ENCODE results near the gene WNT3. TPM values are rescaled to one million over a fixed set of nuclear protein-coding genes. Genes with fewer than 3 reads are reported as not detected.

The WNT3 gene
- total RNA-seq, 1 donor from 2014 or later = 1.1 TPM

DNA sequence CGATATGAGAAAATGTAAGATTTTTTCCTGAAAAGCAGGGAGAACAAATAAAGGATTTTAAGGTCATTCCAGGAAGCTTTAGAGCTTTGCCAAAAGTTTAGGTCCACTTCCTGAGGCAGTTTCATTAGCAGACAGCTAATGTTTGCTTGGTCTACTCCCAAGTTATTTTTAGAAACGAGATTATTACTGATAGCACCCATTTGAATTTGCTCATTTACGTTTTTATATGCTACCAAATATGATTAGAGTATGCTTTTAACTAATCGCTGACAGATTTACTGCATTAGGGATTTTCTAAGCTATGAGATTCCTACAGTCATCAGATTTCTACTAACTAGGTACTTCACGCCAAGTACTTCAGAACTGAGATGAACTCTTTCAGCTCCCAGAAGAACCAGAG is 98.1 kb downstream of the WNT3 start:
- Histone ChIP-seq H3K9ac (no peak overlapping the region), H4K20me1 (ENCODE audit: low read depth) (no peaks in the 10 kb centered on the region), H3K27ac (no peak overlapping the region), H3K27me3 (no peaks in the 10 kb centered on the region), H3F3A (ENCODE audit: low read depth) (no peaks in the 10 kb centered on the region), H3K9me3 (ENCODE audit: low read depth) (no peaks in the 10 kb centered on the region), H3K79me2 (ENCODE audit: low read depth) (no peaks in the 10 kb centered on the region), H3K4me3 (no peak overlapping the region), H3K36me3 (no peaks in the 10 kb centered on the region), H3K4me1 (peaks cover 12% of the 10 kb centered on the region), H3K4me2 (no peak overlapping the region), H2AFZ (replicated peaks) (no peak overlapping the region)
- peaks cover 48% of the 10 kb centered on the region for H3K4me1 Mint-ChIP-seq
- H3K27ac Mint-ChIP-seq = peak overlapping the region; percentile 72
- H3K36me3 Mint-ChIP-seq = peaks cover 21% of the 10 kb centered on the region
- H3K27me3 Mint-ChIP-seq (ENCODE audit: insufficient read depth, low read depth) = peaks cover 6% of the 10 kb centered on the region
- DNase-seq (ENCODE audit: low spot score) = no peak
- TF ChIP-seq EZH2 (IDR thresholded peaks at IDR 0.05) (no peak), EZH2phosphoT487 (IDR thresholded peaks at IDR 0.05) (no peak)
- TF ChIP-seq, protein P1, sequence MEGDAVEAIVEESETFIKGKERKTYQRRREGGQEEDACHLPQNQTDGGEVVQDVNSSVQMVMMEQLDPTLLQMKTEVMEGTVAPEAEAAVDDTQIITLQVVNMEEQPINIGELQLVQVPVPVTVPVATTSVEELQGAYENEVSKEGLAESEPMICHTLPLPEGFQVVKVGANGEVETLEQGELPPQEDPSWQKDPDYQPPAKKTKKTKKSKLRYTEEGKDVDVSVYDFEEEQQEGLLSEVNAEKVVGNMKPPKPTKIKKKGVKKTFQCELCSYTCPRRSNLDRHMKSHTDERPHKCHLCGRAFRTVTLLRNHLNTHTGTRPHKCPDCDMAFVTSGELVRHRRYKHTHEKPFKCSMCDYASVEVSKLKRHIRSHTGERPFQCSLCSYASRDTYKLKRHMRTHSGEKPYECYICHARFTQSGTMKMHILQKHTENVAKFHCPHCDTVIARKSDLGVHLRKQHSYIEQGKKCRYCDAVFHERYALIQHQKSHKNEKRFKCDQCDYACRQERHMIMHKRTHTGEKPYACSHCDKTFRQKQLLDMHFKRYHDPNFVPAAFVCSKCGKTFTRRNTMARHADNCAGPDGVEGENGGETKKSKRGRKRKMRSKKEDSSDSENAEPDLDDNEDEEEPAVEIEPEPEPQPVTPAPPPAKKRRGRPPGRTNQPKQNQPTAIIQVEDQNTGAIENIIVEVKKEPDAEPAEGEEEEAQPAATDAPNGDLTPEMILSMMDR (IDR thresholded peaks at IDR 0.05) = no peak
- H3K4me3 Mint-ChIP-seq = no peak overlapping the region
- no peaks in the 10 kb centered on the region for H3K9me3 Mint-ChIP-seq

DNA sequence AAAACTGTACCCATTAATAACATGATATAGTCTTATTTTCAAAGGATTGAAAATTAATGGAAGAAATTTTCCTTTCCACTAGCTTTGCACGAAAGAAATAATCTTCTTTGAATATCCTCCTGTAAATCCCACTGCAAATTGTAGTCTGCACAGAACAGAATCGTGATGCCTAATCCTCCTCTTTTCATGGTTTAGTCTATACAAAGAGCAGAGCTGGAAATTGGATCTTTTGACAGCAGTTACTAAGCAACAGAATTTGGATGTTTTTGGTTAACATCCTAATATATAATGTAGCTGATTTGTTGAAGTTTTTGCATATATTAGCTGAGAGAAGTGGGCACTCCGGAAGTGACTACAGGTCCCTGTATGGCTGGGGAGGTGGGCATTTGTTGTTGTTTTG is 98.6 kb downstream of the WNT3 start:
- TF ChIP-seq, protein P1 (IDR thresholded peaks at IDR 0.05) = no peak
- TF ChIP-seq EZH2 (IDR thresholded peaks at IDR 0.05) (no peak), EZH2phosphoT487 (IDR thresholded peaks at IDR 0.05) (no peak)
- no peaks in the 10 kb centered on the region for H3K79me2 ChIP-seq (ENCODE audit: low read depth)
- no peak overlapping the region for H2AFZ ChIP-seq (replicated peaks)
- H4K20me1 ChIP-seq (ENCODE audit: low read depth) = no peaks in the 10 kb centered on the region
- no peak overlapping the region for H3K27ac ChIP-seq
- Mint-ChIP-seq H3K27me3 (ENCODE audit: insufficient read depth, low read depth) (peaks cover 6% of the 10 kb centered on the region), H3K9me3 (no peaks in the 10 kb centered on the region), H3K36me3 (peaks cover 22% of the 10 kb centered on the region), H3K4me1 (peaks cover 44% of the 10 kb centered on the region), H3K4me3 (no peak overlapping the region), H3K27ac (peak overlapping the region; percentile 72)
- no peak for DNase-seq (ENCODE audit: low spot score)
- no peaks in the 10 kb centered on the region for H3K9me3 ChIP-seq (ENCODE audit: low read depth)
- no peaks in the 10 kb centered on the region for H3K27me3 ChIP-seq
- H3K9ac ChIP-seq = no peak overlapping the region
- no peak overlapping the region for H3K4me2 ChIP-seq
- no peaks in the 10 kb centered on the region for H3F3A ChIP-seq (ENCODE audit: low read depth)
- no peaks in the 10 kb centered on the region for H3K36me3 ChIP-seq
- H3K4me1 ChIP-seq = peaks cover 12% of the 10 kb centered on the region
- H3K4me3 ChIP-seq = no peak overlapping the region

DNA sequence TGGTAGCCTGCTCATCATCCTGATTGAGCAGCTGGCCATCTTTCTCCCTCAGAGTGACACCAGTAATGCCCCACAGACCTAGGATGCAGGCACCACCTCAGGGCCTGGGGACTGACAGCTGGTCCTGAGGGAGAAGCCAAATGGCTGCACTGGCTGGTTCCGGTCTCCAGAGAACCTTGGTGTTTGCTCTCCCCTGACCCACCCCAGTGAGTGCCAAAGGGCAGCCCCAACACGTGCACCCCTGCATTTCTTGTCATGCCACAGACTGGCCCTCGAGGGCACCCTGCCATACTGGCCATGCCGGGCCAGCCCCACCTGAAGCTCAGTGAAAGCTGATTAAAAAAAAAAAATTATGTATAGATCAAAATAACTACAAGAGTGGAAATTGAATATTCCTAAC is 100.5 kb downstream of the WNT3 start:
- no peak overlapping the region for H3K4me2 ChIP-seq
- H3K79me2 ChIP-seq (ENCODE audit: low read depth) = no peaks in the 10 kb centered on the region
- Mint-ChIP-seq H3K4me1 (peaks cover 39% of the 10 kb centered on the region), H3K27me3 (ENCODE audit: insufficient read depth, low read depth) (peaks cover 6% of the 10 kb centered on the region), H3K9me3 (no peaks in the 10 kb centered on the region), H3K36me3 (peaks cover 20% of the 10 kb centered on the region), H3K27ac (no peak overlapping the region), H3K4me3 (no peak overlapping the region)
- H4K20me1 ChIP-seq (ENCODE audit: low read depth) = no peaks in the 10 kb centered on the region
- H3K27me3 ChIP-seq = no peaks in the 10 kb centered on the region
- DNase-seq (ENCODE audit: low spot score) = no peak
- H2AFZ ChIP-seq (replicated peaks) = no peak overlapping the region
- no peak overlapping the region for H3K4me3 ChIP-seq
- H3K9me3 ChIP-seq (ENCODE audit: low read depth) = no peaks in the 10 kb centered on the region
- H3K9ac ChIP-seq = no peak overlapping the region
- no peak overlapping the region for H3K27ac ChIP-seq
- H3F3A ChIP-seq (ENCODE audit: low read depth) = peaks cover 6% of the 10 kb centered on the region
- no peaks in the 10 kb centered on the region for H3K36me3 ChIP-seq
- H3K4me1 ChIP-seq = peaks cover 12% of the 10 kb centered on the region
- no peak for TF ChIP-seq EZH2 (IDR thresholded peaks at IDR 0.05)
- TF ChIP-seq, protein P1 (IDR thresholded peaks at IDR 0.05) = no peak
- no peak for TF ChIP-seq EZH2phosphoT487 (IDR thresholded peaks at IDR 0.05)

Other genes starting within 250 kb of the WNT3 start
- gene ARL17A, start 239.0 kb downstream of the WNT3 start, total RNA-seq (ENCODE audit: low replicate concordance) = 11.2 and 12.4 TPM in 2 replicates
- 31.9 and 43.0 TPM in 2 replicates for gene NSF, start 228.0 kb downstream of the WNT3 start, total RNA-seq (ENCODE audit: low replicate concordance)
- 0.12 TPM in 1 of 2 replicates, not detected in the other for gene WNT9B, start 32.9 kb upstream of the WNT3 start, total RNA-seq (ENCODE audit: low replicate concordance)
- 29.2 and 33.6 TPM in 2 replicates for gene GOSR2, start 104.5 kb upstream of the WNT3 start, total RNA-seq (ENCODE audit: low replicate concordance)
- 0.65 TPM in 1 of 2 replicates, not detected in the other for gene RPRML, start 160.6 kb upstream of the WNT3 start, total RNA-seq (ENCODE audit: low replicate concordance)

Data from neural progenitor cell (in vitro differentiated cells).